ENCODE measurements around the gene LMBR1.

- TF ChIP-seq CTCF (IDR thresholded peaks at IDR 0.05) (no peak), SIN3A (IDR thresholded peaks at IDR 0.05; ENCODE audit: borderline replicate concordance, insufficient read depth, low read depth, low read length) (no peak)
Observed at GRCh38 chr7:156768698-156769472, 124.1 kb downstream of the LMBR1 start.
